ENCODE data around the gene FNDC3B. TPM values are rescaled to one million over a fixed set of nuclear protein-coding genes. Genes with fewer than 3 reads are reported as not detected.

The FNDC3B gene
- total RNA-seq, 2 donors from 2014 or later, result 80.6 to 107 TPM

GRCh38 chr3:172325461-172325860, 286.1 kb downstream of the FNDC3B start:
- Mint-ChIP-seq H3K4me3 (no peak overlapping the region), H3K36me3 (ENCODE audit: low read depth) (peaks cover 64% of the 10 kb centered on the region), H3K4me1 (peaks cover 25% of the 10 kb centered on the region), H3K27me3 (ENCODE audit: insufficient read depth) (no peaks in the 10 kb centered on the region), H3K27ac (no peak overlapping the region), H3K9me3 (no peaks in the 10 kb centered on the region)
- Histone ChIP-seq H3K9ac (ENCODE audit: extremely low read depth, low read length, poor library complexity, severe bottlenecking) (no peak overlapping the region), H3K36me3 (ENCODE audit: control insufficient read depth, insufficient read depth, low read length) (peaks cover 86% of the 10 kb centered on the region), H3K27me3 (ENCODE audit: control insufficient read depth, insufficient read depth, low read length, poor library complexity, severe bottlenecking) (no peaks in the 10 kb centered on the region), H3K9me3 (ENCODE audit: control insufficient read depth, low read length) (no peaks in the 10 kb centered on the region), H3K4me1 (ENCODE audit: control insufficient read depth, insufficient read depth, low read length) (peaks cover 10% of the 10 kb centered on the region), H3K4me3 (ENCODE audit: low read length) (no peak overlapping the region), H3K27ac (ENCODE audit: low read depth, low read length) (no peak overlapping the region)
- 96 to 100% methylated on average over 5 to 8 of the region's 8 CpGs for WGBS, 2 experiments (ENCODE audit: insufficient coverage in 1 of 2, insufficient read length in 1 of 2)
- no peak for DNase-seq
- no peak for TF ChIP-seq CTCF (conservative IDR thresholded peaks at IDR 0.05)

- H3K9ac ChIP-seq (ENCODE audit: extremely low read depth, low read length, poor library complexity, severe bottlenecking), result no peak overlapping the region
- no peaks in the 10 kb centered on the region for H3K9me3 Mint-ChIP-seq
- H3K4me3 ChIP-seq (ENCODE audit: low read length), result no peak overlapping the region
- no peaks in the 10 kb centered on the region for H3K27me3 Mint-ChIP-seq (ENCODE audit: insufficient read depth)
- peaks cover 88% of the 10 kb centered on the region for H3K36me3 ChIP-seq (ENCODE audit: control insufficient read depth, insufficient read depth, low read length)
- DNase-seq, result no peak
- no peaks in the 10 kb centered on the region for H3K27me3 ChIP-seq (ENCODE audit: control insufficient read depth, insufficient read depth, low read length, poor library complexity, severe bottlenecking)
- peaks cover 70% of the 10 kb centered on the region for H3K36me3 Mint-ChIP-seq (ENCODE audit: low read depth)
- no peak overlapping the region for H3K4me3 Mint-ChIP-seq
- H3K27ac Mint-ChIP-seq, result no peak overlapping the region
- TF ChIP-seq CTCF (conservative IDR thresholded peaks at IDR 0.05), result no peak
- H3K27ac ChIP-seq (ENCODE audit: low read depth, low read length), result no peak overlapping the region
- peaks cover 8% of the 10 kb centered on the region for H3K4me1 ChIP-seq (ENCODE audit: control insufficient read depth, insufficient read depth, low read length)
- H3K9me3 ChIP-seq (ENCODE audit: control insufficient read depth, low read length), result no peaks in the 10 kb centered on the region
- 91 to 100% methylated on average over 1 to 2 of the region's 3 CpGs for WGBS, 2 experiments (ENCODE audit: insufficient coverage in 1 of 2, insufficient read length in 1 of 2)
- H3K4me1 Mint-ChIP-seq, result peaks cover 24% of the 10 kb centered on the region
These were observed 287.6 kb downstream of the FNDC3B start for GRCh38 chr3:172326993-172327392.

GRCh38 chr3:172328282-172328681, 288.9 kb downstream of the FNDC3B start:
- Mint-ChIP-seq H3K4me1 (peaks cover 14% of the 10 kb centered on the region), H3K36me3 (ENCODE audit: low read depth) (peaks cover 72% of the 10 kb centered on the region), H3K9me3 (no peaks in the 10 kb centered on the region), H3K27ac (no peak overlapping the region), H3K27me3 (ENCODE audit: insufficient read depth) (no peaks in the 10 kb centered on the region), H3K4me3 (no peak overlapping the region)
- no peak for DNase-seq
- no peak overlapping the region for H3K27ac ChIP-seq (ENCODE audit: low read depth, low read length)
- TF ChIP-seq CTCF (conservative IDR thresholded peaks at IDR 0.05), result no peak
- H3K9ac ChIP-seq (ENCODE audit: extremely low read depth, low read length, poor library complexity, severe bottlenecking), result no peak overlapping the region
- H3K4me1 ChIP-seq (ENCODE audit: control insufficient read depth, insufficient read depth, low read length), result peaks cover 5% of the 10 kb centered on the region
- H3K36me3 ChIP-seq (ENCODE audit: control insufficient read depth, insufficient read depth, low read length), result peaks cover 86% of the 10 kb centered on the region
- H3K4me3 ChIP-seq (ENCODE audit: low read length), result no peak overlapping the region
- no peaks in the 10 kb centered on the region for H3K27me3 ChIP-seq (ENCODE audit: control insufficient read depth, insufficient read depth, low read length, poor library complexity, severe bottlenecking)
- H3K9me3 ChIP-seq (ENCODE audit: control insufficient read depth, low read length), result no peaks in the 10 kb centered on the region
- WGBS, 2 experiments (ENCODE audit: insufficient coverage in 1 of 2, insufficient read length in 1 of 2), result 88 to 100% methylated on average over 1 to 4 of the region's 4 CpGs

All from endodermal cell (in vitro differentiated cells).